ENCODE results near the gene NKX1-1. TPM values are rescaled to one million over a fixed set of nuclear protein-coding genes. Genes with fewer than 3 reads are reported as not detected.

The NKX1-1 gene
- total and polyA plus RNA-seq, 2 of the 8 experiments (the other 6 are each of a cell fraction or from before 2014, with no cell fraction given) = not detected

- no peak for DNase-seq (ENCODE audit: low read depth in 1 of 2, low spot score in 2 of 2)
- H2BK15ac ChIP-seq (ENCODE audit: low read length) = no peak overlapping the region
- H3K9ac ChIP-seq (replicated peaks in 1 of 4; ENCODE audit: extremely low read depth in 1 of 4, low read depth in 3 of 4, low read length in 3 of 4) = no peak overlapping the region
Observed at GRCh38 chr4:1365271-1366178, 40.7 kb downstream of the NKX1-1 start.

More at GRCh38 chr4:1365271-1366178, 40.7 kb downstream of the NKX1-1 start:
- Histone ChIP-seq H3K4me2 (ENCODE audit: insufficient read depth in 1 of 2, low read depth in 2 of 2, low read length in 2 of 2) (no peak overlapping the region), H4K20me1 (replicated peaks in 1 of 2; ENCODE audit: control insufficient read depth in 1 of 2, insufficient read depth in 2 of 2, low read length in 2 of 2) (peaks cover 0 to 12% of the 10 kb centered on the region in 2 experiments), H2BK20ac (ENCODE audit: low read length) (no peak overlapping the region), H3K18ac (ENCODE audit: extremely low read depth, low read length) (no peak overlapping the region), H3K4ac (replicated peaks; ENCODE audit: insufficient read length, low read depth, low read length) (no peak overlapping the region), H4K91ac (replicated peaks; ENCODE audit: insufficient read length, low read length) (no peak overlapping the region), H2AFZ (ENCODE audit: low read length) (no peak overlapping the region), H3K27me3 (replicated peaks in 1 of 4; ENCODE audit: control insufficient read depth in 3 of 4, extremely low read depth in 1 of 4, insufficient read depth in 3 of 4, low read length in 3 of 4) (no peaks in the 10 kb centered on the region), H3K79me1 (ENCODE audit: low read depth, low read length) (no peaks in the 10 kb centered on the region; the same call in 1 of the 2 replicates), H2AK5ac (ENCODE audit: low read depth, low read length) (no peak overlapping the region), H4K8ac (ENCODE audit: extremely low read depth, insufficient read depth, low read length) (peak overlapping the region; percentile 83; the same call in 1 of the 2 replicates), H3K4me1 (replicated peaks in 1 of 4; ENCODE audit: control insufficient read depth in 3 of 4, insufficient read depth in 4 of 4, low read length in 3 of 4) (peaks cover 0 to 2% (median 0%) of the 10 kb centered on the region in 4 experiments; a peak in 1 of 7 replicates), H3K36me3 (ENCODE audit: control insufficient read depth in 2 of 4, insufficient read depth in 4 of 4, low read length in 3 of 4) (no peaks in the 10 kb centered on the region), H3K9me3 (ENCODE audit: insufficient read depth in 2 of 2, low read depth in 1 of 2, low read length in 1 of 2) (no peaks in the 10 kb centered on the region), H3K14ac (ENCODE audit: insufficient read length) (no peak overlapping the region), H2BK120ac (replicated peaks; ENCODE audit: low read depth, low read length) (no peak overlapping the region), H3K79me2 (ENCODE audit: control insufficient read depth in 1 of 2, insufficient read depth in 2 of 2, low read length in 2 of 2) (no peaks in the 10 kb centered on the region), H3K23ac (ENCODE audit: insufficient read length) (no peak overlapping the region), H4K5ac (ENCODE audit: insufficient read length, low read depth, low read length) (no peak overlapping the region), H3K23me2 (ENCODE audit: low read depth, low read length) (no peaks in the 10 kb centered on the region), H2BK12ac (ENCODE audit: low read depth, low read length) (no peak overlapping the region), H3K27ac (ENCODE audit: low read depth, low read length) (no peak overlapping the region), H2BK5ac (ENCODE audit: low read depth, low read length) (no peak overlapping the region), H3K4me3 (ENCODE audit: extremely low read depth in 1 of 4, insufficient read depth in 2 of 4, low read depth in 3 of 4, low read length in 4 of 4) (no peak overlapping the region), H3K56ac (replicated peaks; ENCODE audit: insufficient read length, low read depth, low read length) (no peak overlapping the region)
- ChIA-PET CTCF (ENCODE audit: partially characterized antibody) (interaction anchor here (0.6 to 4.1 kb wide), 12 partner anchors 9 to 298 kb away, joined by 3 to 58 read pairs (median 4); no protein-coding TSS in a partner anchor), POLR2A (ENCODE audit: partially characterized antibody) (interaction anchor here (0.7 to 3.2 kb wide), 4 partner anchors 10 to 407 kb away, joined by 3 to 7 read pairs (median 4); no protein-coding TSS in a partner anchor)
- 88% methylated on average over 25 of the region's 25 CpGs; no CpG with 5 or more reads in 1 of the 2 experiments for WGBS, 2 experiments (ENCODE audit: extremely low coverage in 1 of 2, insufficient coverage in 1 of 2, insufficient read length in 1 of 2, insufficient replicate concordance in 2 of 2, low coverage in 1 of 2, low lambda C conversion rate in 2 of 2, missing lambda C conversion rate in 1 of 2)
- no peak for FAIRE-seq
- TF ChIP-seq RAD21 (IDR thresholded peaks at IDR 0.05 in 1 of 2, conservative IDR thresholded peaks at IDR 0.05 in 1 of 2; ENCODE audit: low read depth in 2 of 2, low read length in 2 of 2) (peak; percentile 12 to 32; a peak in 3 of 4 replicates), CTCF (IDR thresholded peaks at IDR 0.05; ENCODE audit: control extremely low read depth in 1 of 3, insufficient read depth in 1 of 3, low read depth in 1 of 3, low read length in 3 of 3) (peak in 2 of 3 experiments; percentile 46 to 59; a peak in 3 of 4 replicates), ATF3 (IDR thresholded peaks at IDR 0.05; ENCODE audit: insufficient read depth, low read depth, low read length) (no peak), TCF12 (IDR thresholded peaks at IDR 0.05; ENCODE audit: low read depth, low read length) (peak; percentile 71; the same call in 1 of the 2 replicates), MAX (IDR thresholded peaks at IDR 0.05) (peak; percentile 50; the same call in 1 of the 2 replicates)

All from H1 (cell line).